Measurements from ENCODE around the gene SPTBN1. TPM values are rescaled to one million over a fixed set of nuclear protein-coding genes. Genes with fewer than 3 reads are reported as not detected.

Gene SPTBN1
- total and polyA plus RNA-seq, 7 experiments from 2014 or later, result 43.3 to 207 (median 171) TPM

- H3K4me1 Mint-ChIP-seq, result peaks cover 74 to 99% (median 95%) of the 10 kb centered on the region in 7 donors
- Histone ChIP-seq H3K4me1 (ENCODE audit: control insufficient read depth in 2 of 2, insufficient read depth in 2 of 2, low read length in 2 of 2) (peaks cover 82 to 92% of the 10 kb centered on the region in 2 donors), H3K36me3 (ENCODE audit: control insufficient read depth in 2 of 3, insufficient read depth in 3 of 3, low read length in 3 of 3) (no peaks in the 10 kb centered on the region), H3K4me3 (ENCODE audit: low read length) (peak overlapping the region; percentile 20), H3K27ac (ENCODE audit: low read depth, low read length) (peak overlapping the region; percentile 95), H3K9me3 (ENCODE audit: control insufficient read depth in 2 of 3, low read length in 3 of 3) (no peaks in the 10 kb centered on the region), H3K27me3 (ENCODE audit: control insufficient read depth in 2 of 2, insufficient read depth in 2 of 2, low read length in 2 of 2) (no peaks in the 10 kb centered on the region)
- peaks cover 0 to 7% (median 0%) of the 10 kb centered on the region in 11 donors for H3K9me3 Mint-ChIP-seq
- H3K27ac Mint-ChIP-seq, result peak overlapping the region; percentile 85 to 98 (median 96)
- ChIA-PET POLR2A (interaction anchor here (0.6 to 11.3 kb wide), 11 partner anchors 6 to 62 kb away, joined by 3 to 223 read pairs (median 8); no protein-coding TSS in a partner anchor), CTCF (interaction anchor here (0.6 to 2.3 kb wide), 7 partner anchors 16 to 872 kb away, joined by 3 to 10 read pairs (median 3); no protein-coding TSS in a partner anchor)
- H3K4me3 Mint-ChIP-seq, result peak overlapping the region; percentile 70 to 93 (median 76)
- ATAC-seq (peak; percentile 88), DNase-seq (peak in 7 of 9 donors; percentile 56 to 83 (median 78))
- peaks cover 7 to 34% (median 8%) of the 10 kb centered on the region in 5 donors for H3K36me3 Mint-ChIP-seq
- no peaks in the 10 kb centered on the region for H3K27me3 Mint-ChIP-seq
- intact Hi-C loops (cut with micrococcal nuclease), result loop anchor here (1.0 to 10.0 kb wide), 5 partner anchors 8 to 555 kb away; partner anchors contain the start of gene RTN4 (in 1 of the 2)
Observed at GRCh38 chr2:54579682-54580620, 123.8 kb downstream of the SPTBN1 start.

GRCh38 chr2:54581326-54582039 lies 125.4 kb downstream of the SPTBN1 start:
- H3K9me3 Mint-ChIP-seq, result peaks cover 0 to 3% (median 0%) of the 10 kb centered on the region in 11 donors
- peaks cover 3 to 29% (median 5%) of the 10 kb centered on the region in 5 donors for H3K36me3 Mint-ChIP-seq
- H3K4me3 ChIP-seq (ENCODE audit: low read length), result peak overlapping the region; percentile 23
- no peaks in the 10 kb centered on the region for H3K27me3 ChIP-seq (ENCODE audit: control insufficient read depth in 2 of 2, insufficient read depth in 2 of 2, low read length in 2 of 2)
- intact Hi-C loops (cut with micrococcal nuclease), result loop anchor here in 1 of 2 donors (10.0 kb wide), 1 partner anchor 473 kb away; the partner anchor contains the start of gene RTN4
- H3K36me3 ChIP-seq (ENCODE audit: control insufficient read depth in 2 of 3, insufficient read depth in 3 of 3, low read length in 3 of 3), result no peaks in the 10 kb centered on the region
- no peak for ATAC-seq
- H3K27me3 Mint-ChIP-seq, result no peaks in the 10 kb centered on the region
- H3K9me3 ChIP-seq (ENCODE audit: control insufficient read depth in 2 of 3, low read length in 3 of 3), result no peaks in the 10 kb centered on the region
- peaks cover 73 to 99% (median 94%) of the 10 kb centered on the region in 7 donors for H3K4me1 Mint-ChIP-seq
- H3K27ac ChIP-seq (ENCODE audit: low read depth, low read length), result peak overlapping the region; percentile 70
- POLR2A ChIA-PET, result interaction anchor here (0.6 to 11.3 kb wide), 9 partner anchors 8 to 39 kb away, joined by 3 to 223 read pairs (median 5); no protein-coding TSS in a partner anchor
- peak overlapping the region; percentile 61 to 93 (median 77) for H3K4me3 Mint-ChIP-seq
- no peak for DNase-seq
- H3K4me1 ChIP-seq (ENCODE audit: control insufficient read depth in 2 of 2, insufficient read depth in 2 of 2, low read length in 2 of 2), result peaks cover 82 to 92% of the 10 kb centered on the region in 2 donors
- peak overlapping the region; percentile 83 to 97 (median 94) for H3K27ac Mint-ChIP-seq
- CTCF ChIA-PET, result interaction anchor here (1.1 to 1.5 kb wide), 2 partner anchors 18 to 59 kb away, joined by 3 read pairs; no protein-coding TSS in a partner anchor

- H3K27me3 Mint-ChIP-seq, result no peaks in the 10 kb centered on the region
- peak overlapping the region; percentile 48 to 93 (median 77) for H3K4me3 Mint-ChIP-seq
- Histone ChIP-seq H3K27me3 (ENCODE audit: control insufficient read depth in 2 of 2, insufficient read depth in 2 of 2, low read length in 2 of 2) (no peaks in the 10 kb centered on the region), H3K4me1 (ENCODE audit: control insufficient read depth in 2 of 2, insufficient read depth in 2 of 2, low read length in 2 of 2) (peaks cover 81 to 92% of the 10 kb centered on the region in 2 donors), H3K27ac (ENCODE audit: low read depth, low read length) (peak overlapping the region; percentile 70), H3K36me3 (ENCODE audit: control insufficient read depth in 2 of 3, insufficient read depth in 3 of 3, low read length in 3 of 3) (no peaks in the 10 kb centered on the region), H3K4me3 (ENCODE audit: low read length) (no peak overlapping the region), H3K9me3 (ENCODE audit: control insufficient read depth in 2 of 3, low read length in 3 of 3) (no peaks in the 10 kb centered on the region)
- intact Hi-C loops (cut with micrococcal nuclease), result loop anchor here in 1 of 2 donors (10.0 kb wide), 1 partner anchor 472 kb away; the partner anchor contains the start of gene RTN4
- POLR2A ChIA-PET, result interaction anchor here (3.5 to 11.3 kb wide), 3 partner anchors 9 to 23 kb away, joined by 12 to 223 read pairs (median 76); no protein-coding TSS in a partner anchor
- H3K4me1 Mint-ChIP-seq, result peaks cover 76 to 99% (median 94%) of the 10 kb centered on the region in 7 donors
- H3K27ac Mint-ChIP-seq, result peak overlapping the region; percentile 83 to 97 (median 94)
- CTCF ChIA-PET, result interaction anchor here (1.5 kb wide), 1 partner anchor 17 kb away, joined by 3 read pairs; no protein-coding TSS in a partner anchor
- no peak for DNase-seq
- no peak for ATAC-seq
- H3K9me3 Mint-ChIP-seq, result no peaks in the 10 kb centered on the region
- H3K36me3 Mint-ChIP-seq, result peaks cover 0 to 19% (median 0%) of the 10 kb centered on the region in 5 donors
Observed at GRCh38 chr2:54582987-54583386, 126.9 kb downstream of the SPTBN1 start.

GRCh38 chr2:54584598-54584997 lies 128.5 kb downstream of the SPTBN1 start:
- Mint-ChIP-seq H3K4me1 (peaks cover 74 to 99% (median 94%) of the 10 kb centered on the region in 7 donors), H3K4me3 (peak overlapping the region; percentile 5 to 93 (median 64)), H3K36me3 (peaks cover 0 to 15% (median 0%) of the 10 kb centered on the region in 5 donors), H3K27me3 (no peaks in the 10 kb centered on the region), H3K27ac (peak overlapping the region in 8 of 9 donors; percentile 87 to 98 (median 96)), H3K9me3 (no peaks in the 10 kb centered on the region)
- ATAC-seq (no peak), DNase-seq (no peak)
- H3K9me3 ChIP-seq (ENCODE audit: control insufficient read depth in 2 of 3, low read length in 3 of 3), result no peaks in the 10 kb centered on the region
- peak overlapping the region; percentile 70 for H3K27ac ChIP-seq (ENCODE audit: low read depth, low read length)
- ChIA-PET POLR2A (interaction anchor here (1.1 to 4.2 kb wide), 6 partner anchors 8 to 26 kb away, joined by 3 to 33 read pairs (median 7); no protein-coding TSS in a partner anchor), CTCF (interaction anchor here (2.4 kb wide), 1 partner anchor 26 kb away, joined by 11 read pairs; no protein-coding TSS in a partner anchor)
- H3K4me1 ChIP-seq (ENCODE audit: control insufficient read depth in 2 of 2, insufficient read depth in 2 of 2, low read length in 2 of 2), result peaks cover 79 to 90% of the 10 kb centered on the region in 2 donors
- no peaks in the 10 kb centered on the region for H3K27me3 ChIP-seq (ENCODE audit: control insufficient read depth in 2 of 2, insufficient read depth in 2 of 2, low read length in 2 of 2)
- no peak overlapping the region for H3K4me3 ChIP-seq (ENCODE audit: low read length)
- H3K36me3 ChIP-seq (ENCODE audit: control insufficient read depth in 2 of 3, insufficient read depth in 3 of 3, low read length in 3 of 3), result no peaks in the 10 kb centered on the region
- intact Hi-C loops (cut with micrococcal nuclease), result loop anchor here in 1 of 2 donors (10.0 kb wide), 1 partner anchor 470 kb away; the partner anchor contains the start of gene RTN4

- Histone ChIP-seq H3K4me1 (ENCODE audit: control insufficient read depth in 2 of 2, insufficient read depth in 2 of 2, low read length in 2 of 2) (peaks cover 79 to 90% of the 10 kb centered on the region in 2 donors), H3K9me3 (ENCODE audit: control insufficient read depth in 2 of 3, low read length in 3 of 3) (no peaks in the 10 kb centered on the region), H3K4me3 (ENCODE audit: low read length) (peak overlapping the region; percentile 13), H3K27ac (ENCODE audit: low read depth, low read length) (peak overlapping the region; percentile 70), H3K36me3 (ENCODE audit: control insufficient read depth in 2 of 3, insufficient read depth in 3 of 3, low read length in 3 of 3) (no peaks in the 10 kb centered on the region), H3K27me3 (ENCODE audit: control insufficient read depth in 2 of 2, insufficient read depth in 2 of 2, low read length in 2 of 2) (no peaks in the 10 kb centered on the region)
- Mint-ChIP-seq H3K4me1 (peaks cover 71 to 99% (median 94%) of the 10 kb centered on the region in 7 donors), H3K9me3 (no peaks in the 10 kb centered on the region), H3K36me3 (peaks cover 0 to 15% (median 0%) of the 10 kb centered on the region in 5 donors), H3K27me3 (no peaks in the 10 kb centered on the region), H3K4me3 (peak overlapping the region; percentile 31 to 93 (median 80)), H3K27ac (peak overlapping the region; percentile 50 to 98 (median 96))
- ChIA-PET CTCF (interaction anchor here (2.4 kb wide), 1 partner anchor 26 kb away, joined by 11 read pairs; no protein-coding TSS in a partner anchor), POLR2A (interaction anchor here (1.1 to 4.2 kb wide), 7 partner anchors 9 to 27 kb away, joined by 3 to 33 read pairs (median 7); no protein-coding TSS in a partner anchor)
- intact Hi-C loops (cut with micrococcal nuclease), result loop anchor here in 1 of 2 donors (1.0 to 10.0 kb wide), 5 partner anchors 10 to 647 kb away; partner anchors contain the start of genes CLHC1, RPS27A and RTN4
- DNase-seq (no peak), ATAC-seq (peak; percentile 41)
Observed at GRCh38 chr2:54585136-54585733, 129.1 kb downstream of the SPTBN1 start.

All from naive thymus-derived CD4-positive, alpha-beta T cell (primary cell).